GM12878 (cell line): ENCODE results near the gene PDE12. TPM values are rescaled to one million over a fixed set of nuclear protein-coding genes. Genes with fewer than 3 reads are reported as not detected.

Experiments used
- ATAC-seq: fragments of 200-7000 bp; cut with Tn5 transposase; 3 replicates; pipeline ENCODE4 v1.9.1; 2020; ENCODE audit warnings: mild to moderate bottlenecking, moderate library complexity
- BruUV-seq: library from RNA; stranded (reverse); fragments of 400-500 nt; replicated peaks from 2 replicates; lab custom pipeline; 2021; lab: Mats Ljungman, UMichigan
- CTCF ChIA-PET: fragments of 300-600 bp; sonication (Branson Sonifier 250); formaldehyde crosslinking; extraction: SDS; loops from one replicate; lab custom pipeline; 2021; ENCODE audit warnings: inconsistent platforms; lab: Yijun Ruan, JAX
- POLR2A ChIA-PET: fragments of 350-600 bp; formaldehyde crosslinking; extraction: SDS; loops from one replicate; lab custom pipeline; 2021; ENCODE audit warnings: inconsistent platforms; lab: Charles Lee
- RAD21 ChIA-PET: fragments of 300-600 bp; sonication (Branson Sonifier 250); formaldehyde crosslinking; loops from one replicate; lab custom pipeline; 2023; ENCODE audit warnings: antibody characterized with exemption; ENCODE audit not compliant: unreplicated experiment; lab: Charles Lee
- SMC1A ChIA-PET: fragments of 300-600 bp; sonication (Branson Sonifier 250); formaldehyde crosslinking; loops from one replicate; lab custom pipeline; 2023; ENCODE audit not compliant: unreplicated experiment, uncharacterized antibody; lab: Charles Lee
- DNase-seq: peaks from one replicate; pipeline ENCODE4 v3.0.0-alpha.2; 2011; ENCODE audit warnings: low read depth, low spot score
- FAIRE-seq: peaks from 3 replicates; lab custom pipeline; 2011; peaks lifted over from hg19 to GRCh38; lab: Jason Lieb, UNC
- H2AFZ ChIP-seq: 2 replicates; pipeline ENCODE4 v1.6.0; 2011; ENCODE audit warnings: low read depth, low read length, control low read depth; ENCODE audit not compliant: control insufficient read depth
- H3K27ac ChIP-seq: 2 replicates; pipeline ENCODE4 v1.5.1; 2011; ENCODE audit warnings: control low read depth; ENCODE audit not compliant: control insufficient read depth, insufficient read depth
- H3K27me3 ChIP-seq, 2 experiments: replicated peaks in 1 of 2; 2 replicates each; pipeline versions ENCODE4 v1.6.0 to v1.6.1; 2011; ENCODE audit warnings: low read length in 1 of 2; ENCODE audit not compliant: control insufficient read depth in 2 of 2, insufficient read depth in 2 of 2
- H3K36me3 ChIP-seq, 2 experiments: 2 replicates each; pipeline ENCODE4 v1.5.1; 2011; ENCODE audit warnings: low read length in 1 of 2; ENCODE audit not compliant: control insufficient read depth in 2 of 2, insufficient read depth in 2 of 2
- H3K4me1 ChIP-seq: 2 replicates; pipeline ENCODE4 v1.6.1; 2011; ENCODE audit warnings: mild to moderate bottlenecking, low read length, moderate library complexity, mixed read lengths; ENCODE audit not compliant: control insufficient read depth, insufficient read depth
- H3K4me2 ChIP-seq: 2 replicates; pipeline ENCODE4 v1.6.0; 2011; ENCODE audit warnings: control low read depth; ENCODE audit not compliant: control insufficient read depth, insufficient read depth
- H3K4me3 ChIP-seq: fragments of 200-600 bp; sonication (generic); 2 replicates; pipeline ENCODE4 v1.5.1; 2016
- H3K79me2 ChIP-seq: 2 replicates; pipeline ENCODE4 v1.6.0; 2011; ENCODE audit warnings: low read length; ENCODE audit not compliant: control insufficient read depth, insufficient read depth
- H3K9ac ChIP-seq: 2 replicates; pipeline ENCODE4 v1.8.0; 2011; ENCODE audit warnings: low read length, control low read depth, mixed read lengths; ENCODE audit not compliant: control insufficient read depth, insufficient read depth
- H3K9me3 ChIP-seq: replicated peaks from 3 replicates; pipeline ENCODE4 v1.5.1; 2011; ENCODE audit warnings: mild to moderate bottlenecking, low read length; ENCODE audit not compliant: control insufficient read depth, insufficient read depth
- H4K20me1 ChIP-seq: 2 replicates; pipeline ENCODE4 v1.6.0; 2011; ENCODE audit not compliant: control insufficient read depth, insufficient read depth
- BACH1 ChIP-seq: fragments of 450-650 bp; IDR thresholded peaks from 2 replicates; pipeline ENCODE4 v1.6.1; 2017; ENCODE audit warnings: mild to moderate bottlenecking, borderline replicate concordance
- BRCA1 ChIP-seq: IDR thresholded peaks from 2 replicates; pipeline ENCODE4 v1.6.1; 2011; ENCODE audit warnings: low read depth, low read length, improper control_type of control experiment
- EZH2 ChIP-seq: IDR thresholded peaks from 2 replicates; pipeline ENCODE4 v1.6.1; 2012; ENCODE audit warnings: low read depth, mild to moderate bottlenecking, control low read depth, inconsistent platforms, low read length, borderline replicate concordance; ENCODE audit not compliant: control insufficient read depth
- GATAD2B ChIP-seq: fragments of 450-650 bp; conservative IDR thresholded peaks from 2 replicates; pipeline ENCODE4 v1.6.1; 2017; ENCODE audit warnings: low read depth, mild to moderate bottlenecking, moderate library complexity
- HDAC6 ChIP-seq: fragments of 200-600 bp; sonication (generic); IDR thresholded peaks from one replicate; pipeline ENCODE4 v1.8.0; 2017; ENCODE audit warnings: antibody characterized with exemption; ENCODE audit not compliant: unreplicated experiment
- IKZF1 ChIP-seq: fragments of 450-650 bp; conservative IDR thresholded peaks from 2 replicates; pipeline ENCODE4 v1.6.1; 2017; ENCODE audit warnings: antibody characterized with exemption, mild to moderate bottlenecking
- MTA3 ChIP-seq: IDR thresholded peaks from 2 replicates; pipeline ENCODE4 v1.6.1; 2012; ENCODE audit warnings: low read length, inconsistent platforms, borderline replicate concordance
- SMARCA5 ChIP-seq: fragments of 450-650 bp; IDR thresholded peaks from 2 replicates; pipeline ENCODE4 v1.6.1; 2017; ENCODE audit warnings: mild to moderate bottlenecking
- SMC3 ChIP-seq: IDR thresholded peaks from 2 replicates; pipeline ENCODE4 v1.6.1; 2011; ENCODE audit warnings: low read length, improper control_type of control experiment, borderline replicate concordance
- TCF3 ChIP-seq: IDR thresholded peaks from 2 replicates; pipeline ENCODE4 v1.6.1; 2012; ENCODE audit warnings: low read depth, mild to moderate bottlenecking, low read length, borderline replicate concordance; ENCODE audit not compliant: insufficient read depth
- ZNF274 ChIP-seq: IDR thresholded peaks from one replicate; pipeline ENCODE4 v1.8.0; 2011; ENCODE audit not compliant: insufficient read length, insufficient read depth
- WGBS: methylation state at CpG from one replicate; pipeline ENCODE4 v1.1.6; 2016; ENCODE audit warnings: low lambda C conversion rate; ENCODE audit not compliant: insufficient replicate concordance, insufficient coverage; ENCODE audit errors: missing lambda C conversion rate; 5-methylcytosine and 5-hydroxymethylcytosine counted together
- in situ Hi-C: fragments of 300-500 bp; cut with MboI; formaldehyde crosslinking; loops from 9 replicates; pipeline ENCODE4 v1.14.3; 2018; ENCODE audit warnings: mixed read lengths
- intact Hi-C: fragments of 100-400 bp; cut with micrococcal nuclease; formaldehyde crosslinking; loops from one replicate; pipeline ENCODE4 v1.14.2; 2022; ENCODE audit not compliant: unreplicated experiment
- polyA plus RNA-seq, 11 experiments: library from polyadenylated mRNA; depleted of rRNA in 4 of 11; unstranded in 6 of 11; stranded (reverse) in 5 of 11; fragments of >200 nt; fragmentation: Nextera tagmentation in 4 of 11; fragmentation: Illumina TruSeq in 1 of 11; extraction: Ambion mirVana in 4 of 11; extraction: Trizol in 1 of 11; gene quantifications; 1 replicate in 1 of 11; 2 replicates in 10 of 11; pipeline versions ENCODE4 v1.2.1 to v1.2.3, GENCODE V29; 2011 to 2016; ENCODE audit warnings: inconsistent platforms in 2 of 11, missing spikeins in 2 of 11, low read depth in 1 of 11
- total RNA-seq, 4 experiments: library from RNA; depleted of rRNA in 3 of 4; stranded (reverse); fragments of >200 nt in 3 of 4; fragmentation: Illumina TruSeq in 1 of 4; extraction: Trizol in 1 of 4; gene quantifications; 2 replicates each; pipeline versions ENCODE4 v1.2.1 to v1.2.3, GENCODE V29; 2013 to 2021
- TF ChIP-seq, protein P1 (sequence below): fragments of 150-350 bp; IDR thresholded peaks from 2 replicates; pipeline ENCODE4 v1.6.1; 2014; ENCODE audit warnings: mild to moderate bottlenecking, low read depth, low read length
- TF ChIP-seq, protein P2 (sequence below): IDR thresholded peaks from 2 replicates; pipeline ENCODE4 v1.6.1; 2012; ENCODE audit warnings: low read length, inconsistent platforms
- TF ChIP-seq, protein P3 (sequence below): IDR thresholded peaks from 2 replicates; pipeline ENCODE4 v1.6.1; 2011; ENCODE audit warnings: low read depth, low read length, improper control_type of control experiment, borderline replicate concordance
- TF ChIP-seq, protein P4 (sequence below): fragments of 450-650 bp; conservative IDR thresholded peaks from 2 replicates; pipeline ENCODE4 v1.6.1; 2017; ENCODE audit warnings: mild to moderate bottlenecking, moderate library complexity

PDE12 gene
- total and polyA plus RNA-seq, 10 of the 15 experiments (the other 5 are each of a cell fraction or from before 2014, with no cell fraction given): 3.0 to 26.1 (median 17.4) TPM

DNA sequence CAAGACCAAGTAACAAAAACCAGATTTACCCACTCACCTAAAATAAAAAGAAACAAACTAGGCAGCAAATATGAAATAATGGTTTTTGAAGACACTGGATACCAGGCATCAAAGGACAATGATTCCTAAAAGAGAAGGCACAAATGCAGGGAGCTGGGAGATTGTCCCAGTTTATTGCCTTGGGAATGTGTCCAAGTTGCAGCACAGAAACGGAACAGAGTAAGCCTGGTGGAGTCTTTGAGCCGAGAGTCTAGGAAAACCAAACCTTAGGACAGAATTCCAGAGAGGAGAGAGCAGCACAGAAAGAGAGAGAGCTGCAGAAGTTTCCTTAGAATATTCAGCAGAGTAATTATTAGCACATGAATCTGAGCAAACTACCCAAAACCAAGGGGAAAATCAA lies 48.9 kb downstream of the PDE12 start:
- ChIA-PET SMC1A (no interaction called here), POLR2A (no interaction called here), CTCF (no interaction called here), RAD21 (no interaction called here)
- H3K4me2 ChIP-seq: no peak overlapping the region
- 87% methylated on average over 2 of the region's 2 CpGs for WGBS
- no peaks in the 10 kb centered on the region for H4K20me1 ChIP-seq
- no peak overlapping the region for H3K9ac ChIP-seq
- no peaks in the 10 kb centered on the region for H3K27me3 ChIP-seq
- intact Hi-C loops: no loop called here
- DNase-seq: no peak
- TF ChIP-seq SMARCA5 (no peak), TCF3 (no peak), IKZF1 (no peak), BACH1 (no peak), SMC3 (no peak), HDAC6 (no peak), BRCA1 (no peak), GATAD2B (no peak), MTA3 (no peak), ZNF274 (no peak), EZH2 (no peak)
- TF ChIP-seq, protein P1, sequence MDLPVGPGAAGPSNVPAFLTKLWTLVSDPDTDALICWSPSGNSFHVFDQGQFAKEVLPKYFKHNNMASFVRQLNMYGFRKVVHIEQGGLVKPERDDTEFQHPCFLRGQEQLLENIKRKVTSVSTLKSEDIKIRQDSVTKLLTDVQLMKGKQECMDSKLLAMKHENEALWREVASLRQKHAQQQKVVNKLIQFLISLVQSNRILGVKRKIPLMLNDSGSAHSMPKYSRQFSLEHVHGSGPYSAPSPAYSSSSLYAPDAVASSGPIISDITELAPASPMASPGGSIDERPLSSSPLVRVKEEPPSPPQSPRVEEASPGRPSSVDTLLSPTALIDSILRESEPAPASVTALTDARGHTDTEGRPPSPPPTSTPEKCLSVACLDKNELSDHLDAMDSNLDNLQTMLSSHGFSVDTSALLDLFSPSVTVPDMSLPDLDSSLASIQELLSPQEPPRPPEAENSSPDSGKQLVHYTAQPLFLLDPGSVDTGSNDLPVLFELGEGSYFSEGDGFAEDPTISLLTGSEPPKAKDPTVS: no peak
- TF ChIP-seq, protein P2, sequence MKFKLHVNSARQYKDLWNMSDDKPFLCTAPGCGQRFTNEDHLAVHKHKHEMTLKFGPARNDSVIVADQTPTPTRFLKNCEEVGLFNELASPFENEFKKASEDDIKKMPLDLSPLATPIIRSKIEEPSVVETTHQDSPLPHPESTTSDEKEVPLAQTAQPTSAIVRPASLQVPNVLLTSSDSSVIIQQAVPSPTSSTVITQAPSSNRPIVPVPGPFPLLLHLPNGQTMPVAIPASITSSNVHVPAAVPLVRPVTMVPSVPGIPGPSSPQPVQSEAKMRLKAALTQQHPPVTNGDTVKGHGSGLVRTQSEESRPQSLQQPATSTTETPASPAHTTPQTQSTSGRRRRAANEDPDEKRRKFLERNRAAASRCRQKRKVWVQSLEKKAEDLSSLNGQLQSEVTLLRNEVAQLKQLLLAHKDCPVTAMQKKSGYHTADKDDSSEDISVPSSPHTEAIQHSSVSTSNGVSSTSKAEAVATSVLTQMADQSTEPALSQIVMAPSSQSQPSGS: no peak
- TF ChIP-seq, protein P3, sequence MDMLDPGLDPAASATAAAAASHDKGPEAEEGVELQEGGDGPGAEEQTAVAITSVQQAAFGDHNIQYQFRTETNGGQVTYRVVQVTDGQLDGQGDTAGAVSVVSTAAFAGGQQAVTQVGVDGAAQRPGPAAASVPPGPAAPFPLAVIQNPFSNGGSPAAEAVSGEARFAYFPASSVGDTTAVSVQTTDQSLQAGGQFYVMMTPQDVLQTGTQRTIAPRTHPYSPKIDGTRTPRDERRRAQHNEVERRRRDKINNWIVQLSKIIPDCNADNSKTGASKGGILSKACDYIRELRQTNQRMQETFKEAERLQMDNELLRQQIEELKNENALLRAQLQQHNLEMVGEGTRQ: no peak
- TF ChIP-seq, protein P4, sequence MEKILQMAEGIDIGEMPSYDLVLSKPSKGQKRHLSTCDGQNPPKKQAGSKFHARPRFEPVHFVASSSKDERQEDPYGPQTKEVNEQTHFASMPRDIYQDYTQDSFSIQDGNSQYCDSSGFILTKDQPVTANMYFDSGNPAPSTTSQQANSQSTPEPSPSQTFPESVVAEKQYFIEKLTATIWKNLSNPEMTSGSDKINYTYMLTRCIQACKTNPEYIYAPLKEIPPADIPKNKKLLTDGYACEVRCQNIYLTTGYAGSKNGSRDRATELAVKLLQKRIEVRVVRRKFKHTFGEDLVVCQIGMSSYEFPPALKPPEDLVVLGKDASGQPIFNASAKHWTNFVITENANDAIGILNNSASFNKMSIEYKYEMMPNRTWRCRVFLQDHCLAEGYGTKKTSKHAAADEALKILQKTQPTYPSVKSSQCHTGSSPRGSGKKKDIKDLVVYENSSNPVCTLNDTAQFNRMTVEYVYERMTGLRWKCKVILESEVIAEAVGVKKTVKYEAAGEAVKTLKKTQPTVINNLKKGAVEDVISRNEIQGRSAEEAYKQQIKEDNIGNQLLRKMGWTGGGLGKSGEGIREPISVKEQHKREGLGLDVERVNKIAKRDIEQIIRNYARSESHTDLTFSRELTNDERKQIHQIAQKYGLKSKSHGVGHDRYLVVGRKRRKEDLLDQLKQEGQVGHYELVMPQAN: no peak
- H3K27ac ChIP-seq: no peak overlapping the region
- no peak for FAIRE-seq
- no TSS peak for BruUV-seq
- no peak overlapping the region for H3K4me3 ChIP-seq
- H2AFZ ChIP-seq: no peak overlapping the region
- H3K79me2 ChIP-seq: no peaks in the 10 kb centered on the region
- no peaks in the 10 kb centered on the region; a peak in 1 of 4 replicates for H3K36me3 ChIP-seq
- ATAC-seq: no peak
- H3K9me3 ChIP-seq: no peaks in the 10 kb centered on the region; the same call in 1 of the 3 replicates
- in situ Hi-C loops: no loop called here
- no peaks in the 10 kb centered on the region for H3K4me1 ChIP-seq
